Stimulated activated CD8-positive, alpha-beta memory T cell treated with anti-CD3 and anti-CD28 coated beads, Interleukin-7, amount 100 ng/mL, for 4 hours (primary cell): ENCODE data around the gene PPFIA3.
"Not testable (repeated sequence)": the region's sequence is repeated elsewhere in the genome, so short reads cannot be mapped to it uniquely, and the experiment has no call there.

Source experiments
- DNase-seq, 2 donors: peaks; one replicate each; pipeline ENCODE4 v3.0.0-alpha.2; 2020; ENCODE audit warnings: low read depth in 2 of 2

Gene PPFIA3

DNA sequence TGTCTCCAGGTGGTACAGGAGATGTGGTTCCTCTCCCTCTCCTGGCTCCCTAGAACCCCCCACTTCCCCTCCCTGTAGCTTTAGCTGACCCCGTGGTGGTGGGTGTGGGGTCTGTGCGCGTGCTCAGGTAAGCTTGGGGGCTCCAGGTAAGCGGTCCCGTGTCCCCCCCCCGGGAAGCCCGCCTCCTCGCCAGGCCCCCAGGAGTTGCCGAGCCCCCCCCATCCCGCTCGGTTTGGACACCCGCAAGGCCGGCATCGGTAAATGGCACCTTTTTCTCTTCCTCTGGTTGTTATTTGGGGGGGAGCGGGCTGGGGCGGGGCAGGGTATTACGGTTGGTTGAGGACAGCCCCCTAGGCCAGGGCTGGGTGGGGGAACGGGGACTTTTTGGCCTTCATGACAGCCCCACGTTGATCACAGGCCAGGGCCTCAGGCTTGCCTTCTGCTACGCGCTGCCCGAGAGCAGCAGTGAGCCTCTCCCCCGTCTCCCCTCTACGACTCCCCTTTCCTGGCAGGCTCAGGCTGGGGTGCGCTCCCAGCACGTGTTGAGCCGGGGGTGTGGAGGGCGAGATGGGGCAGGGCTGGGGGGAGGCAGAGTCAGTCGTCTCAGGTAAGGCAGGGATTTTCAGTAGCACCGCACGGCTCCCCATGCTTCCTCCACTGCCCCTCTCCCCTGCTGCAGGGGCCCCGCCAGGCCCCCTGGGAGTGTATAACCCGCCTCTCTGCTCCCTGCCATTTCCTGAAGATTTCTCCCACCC is 15.8 kb upstream of the PPFIA3 start:
- DNase-seq: no peak

DNA sequence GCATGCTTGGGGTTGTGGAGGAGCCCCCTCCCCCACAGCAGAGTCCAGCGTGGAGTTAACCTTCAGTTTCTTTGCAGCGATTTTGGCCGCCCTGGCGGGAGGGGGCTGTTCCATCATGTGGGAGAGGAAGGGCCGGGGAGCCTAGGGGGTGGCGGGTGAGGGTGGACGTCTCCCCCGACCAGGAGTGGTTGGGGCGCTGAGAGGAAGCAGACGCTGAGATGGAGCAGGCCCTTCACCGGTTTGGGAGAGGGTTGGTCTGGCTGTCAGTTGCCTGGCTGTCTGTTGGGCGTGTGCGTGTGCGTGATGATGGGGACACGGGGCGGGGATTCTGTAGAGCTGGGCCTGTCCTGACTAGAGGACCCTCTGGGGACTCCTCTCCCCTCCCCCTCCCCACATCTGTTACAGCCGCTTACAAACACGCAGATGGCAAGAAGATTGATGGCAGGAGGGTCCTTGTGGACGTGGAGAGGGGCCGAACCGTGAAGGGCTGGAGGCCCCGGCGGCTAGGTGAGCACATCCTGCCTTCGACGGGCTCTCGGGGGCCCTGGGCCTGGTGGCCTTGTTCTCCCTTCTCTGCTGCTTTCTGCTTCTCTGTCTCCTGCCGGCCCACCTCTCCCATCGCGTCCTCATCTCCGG is 15.0 kb upstream of the PPFIA3 start:
- no peak for DNase-seq

DNA sequence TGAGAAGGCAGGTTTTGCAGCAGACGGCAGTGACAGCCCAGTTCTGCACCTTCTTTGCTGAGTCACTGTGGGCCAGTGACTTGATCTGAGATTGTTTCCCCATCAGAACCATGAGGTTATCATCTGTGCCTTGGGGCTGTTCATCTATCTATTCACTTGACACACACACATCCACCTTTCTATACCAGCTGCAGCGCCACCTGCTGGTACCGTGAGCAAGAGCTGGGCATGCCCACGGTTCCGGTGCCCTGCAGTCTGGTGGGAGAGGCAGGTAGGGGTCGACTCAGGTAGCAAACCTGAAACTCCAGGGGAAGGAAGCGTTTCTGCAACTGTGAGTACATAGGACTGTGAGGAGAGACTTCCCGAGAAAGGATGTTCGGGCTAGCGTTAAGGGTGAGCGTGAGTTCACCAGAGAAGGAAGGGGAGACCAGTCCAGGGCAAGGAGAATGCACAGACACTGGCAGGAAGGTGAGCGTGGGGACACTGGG is 12.7 kb upstream of the PPFIA3 start:
- DNase-seq: peak; percentile 33 to 45

DNA sequence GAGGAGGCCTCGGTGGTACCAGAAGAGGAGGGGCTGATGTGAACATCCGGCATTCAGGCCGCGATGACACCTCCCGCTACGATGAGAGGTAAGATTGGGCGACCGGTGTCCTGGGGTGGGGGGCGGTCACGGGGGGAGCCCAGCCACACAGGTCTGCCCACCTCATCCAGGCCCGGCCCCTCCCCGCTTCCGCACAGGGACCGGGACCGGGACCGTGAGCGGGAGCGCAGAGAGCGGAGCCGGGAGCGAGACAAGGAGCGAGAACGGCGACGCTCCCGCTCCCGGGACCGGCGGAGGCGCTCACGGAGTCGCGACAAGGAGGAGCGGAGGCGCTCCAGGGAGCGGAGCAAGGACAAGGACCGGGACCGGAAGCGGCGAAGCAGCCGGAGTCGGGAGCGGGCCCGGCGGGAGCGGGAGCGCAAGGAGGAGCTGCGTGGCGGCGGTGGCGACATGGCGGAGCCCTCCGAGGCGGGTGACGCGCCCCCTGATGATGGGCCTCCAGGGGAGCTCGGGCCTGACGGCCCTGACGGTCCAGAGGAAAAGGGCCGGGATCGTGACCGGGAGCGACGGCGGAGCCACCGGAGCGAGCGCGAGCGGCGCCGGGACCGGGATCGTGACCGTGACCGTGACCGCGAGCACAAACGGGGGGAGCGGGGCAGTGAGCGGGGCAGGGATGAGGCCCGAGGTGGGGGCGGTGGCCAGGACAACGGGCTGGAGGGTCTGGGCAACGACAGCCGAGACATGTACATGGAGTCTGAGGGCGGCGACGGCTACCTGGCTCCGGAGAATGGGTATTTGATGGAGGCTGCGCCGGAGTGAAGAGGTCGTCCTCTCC is 11.5 kb upstream of the PPFIA3 start:
- no peak for DNase-seq

DNA sequence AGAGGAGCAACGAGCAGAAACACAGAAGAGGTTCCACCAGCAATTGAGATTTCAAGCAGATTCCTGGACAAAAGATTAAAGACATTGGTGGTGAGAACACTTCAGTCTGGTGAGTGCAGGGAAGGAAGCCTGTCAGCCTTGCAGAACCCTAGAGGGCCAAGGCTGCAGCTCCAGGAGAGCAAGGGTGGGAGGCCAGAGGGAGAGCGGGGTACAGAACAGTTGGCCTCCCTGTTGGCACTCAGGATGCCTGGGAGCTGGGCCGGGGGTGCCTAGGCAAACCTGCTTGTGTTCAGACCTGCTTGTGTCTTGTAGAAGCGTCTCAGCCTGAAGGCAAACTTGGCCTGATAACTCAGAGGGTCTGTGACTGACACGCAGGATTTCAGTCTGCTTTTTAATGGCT is 10.3 kb upstream of the PPFIA3 start:
- no peak for DNase-seq

DNA sequence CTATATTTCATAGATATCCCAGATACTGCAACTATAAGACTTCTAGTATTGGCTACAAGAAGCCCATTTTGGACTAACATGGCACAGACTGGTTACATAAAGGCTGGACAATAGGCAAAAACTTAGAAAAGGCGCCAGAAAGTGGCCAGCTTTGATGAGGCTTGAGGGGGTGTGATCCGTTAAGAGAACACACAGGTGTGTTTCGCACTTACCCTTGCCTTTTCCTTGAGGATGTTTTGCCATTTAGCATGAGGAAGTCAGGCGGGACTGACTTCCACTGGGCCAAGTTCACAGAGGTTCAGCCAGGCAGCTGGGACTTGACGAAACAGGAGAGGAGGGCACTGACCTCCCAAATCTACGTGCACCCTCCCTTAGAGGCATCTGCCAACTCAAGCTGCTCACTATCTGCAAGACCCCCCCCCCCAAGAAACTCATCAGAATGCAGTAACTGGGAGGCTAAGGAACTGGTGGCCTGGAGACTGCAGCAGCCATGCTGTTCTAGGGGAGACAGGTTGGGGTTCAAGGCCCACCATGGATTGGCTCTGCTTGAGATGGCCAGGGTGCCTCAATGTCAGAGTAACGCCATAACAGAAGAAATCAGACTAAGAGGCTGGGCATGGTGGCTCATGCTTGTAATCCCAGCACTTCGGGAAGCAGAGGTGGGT is 9.6 kb upstream of the PPFIA3 start:
- DNase-seq: no peak

DNA sequence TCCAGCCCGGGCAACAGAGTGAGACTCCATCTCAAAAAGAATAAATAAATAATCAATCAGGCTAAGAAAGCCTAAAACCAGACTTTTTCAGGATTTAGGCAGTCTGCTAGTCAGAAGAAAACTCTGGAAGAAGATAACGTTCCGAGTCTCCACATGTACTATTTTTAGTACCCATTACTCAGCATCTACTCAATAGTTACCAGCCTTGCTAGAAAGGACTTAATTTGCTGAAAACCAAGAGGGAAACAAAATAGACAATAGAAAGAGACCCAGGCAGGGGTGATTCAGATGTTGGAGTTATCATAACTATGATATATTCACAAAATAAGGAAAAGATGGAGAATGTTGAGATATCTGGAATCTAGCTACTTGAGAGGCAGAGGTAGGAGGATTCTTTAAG is 8.8 kb upstream of the PPFIA3 start:
- no peak for DNase-seq

DNA sequence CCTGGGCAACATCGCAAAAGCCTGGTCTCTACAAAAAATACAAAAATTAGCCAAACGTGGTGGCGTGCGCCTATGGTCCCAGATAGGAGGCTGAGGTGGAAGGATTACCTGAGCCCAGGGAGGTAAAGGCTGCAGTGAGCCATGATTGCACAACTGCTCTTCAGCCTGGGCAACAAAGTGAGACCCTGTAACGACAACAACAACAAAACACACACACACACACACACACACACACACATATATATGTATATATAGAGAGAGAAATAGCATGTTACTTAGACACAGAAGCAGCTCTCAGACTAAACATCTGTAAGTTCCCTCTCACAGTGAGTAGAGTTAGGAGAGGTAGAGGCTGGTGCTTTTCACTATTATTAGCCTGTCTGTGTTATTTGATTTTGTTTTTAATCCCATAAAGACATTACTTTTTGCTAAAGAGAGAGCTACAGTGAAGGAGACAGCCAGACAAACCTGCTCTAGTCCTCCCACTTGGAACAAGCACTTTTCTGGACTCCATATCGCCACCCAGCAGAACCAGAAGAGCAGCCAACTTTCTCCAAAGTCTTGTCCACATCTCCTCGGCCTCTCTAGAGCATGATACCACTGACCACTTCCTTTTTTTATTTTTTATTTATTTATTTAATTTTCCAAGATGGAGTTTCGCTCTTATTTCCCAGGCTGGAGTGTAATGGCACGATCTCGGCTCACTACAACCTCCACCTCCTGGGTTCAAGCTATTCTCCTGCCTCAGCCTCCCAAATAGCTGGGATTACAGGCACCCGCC is 7.9 kb upstream of the PPFIA3 start:
- DNase-seq: no peak

DNA sequence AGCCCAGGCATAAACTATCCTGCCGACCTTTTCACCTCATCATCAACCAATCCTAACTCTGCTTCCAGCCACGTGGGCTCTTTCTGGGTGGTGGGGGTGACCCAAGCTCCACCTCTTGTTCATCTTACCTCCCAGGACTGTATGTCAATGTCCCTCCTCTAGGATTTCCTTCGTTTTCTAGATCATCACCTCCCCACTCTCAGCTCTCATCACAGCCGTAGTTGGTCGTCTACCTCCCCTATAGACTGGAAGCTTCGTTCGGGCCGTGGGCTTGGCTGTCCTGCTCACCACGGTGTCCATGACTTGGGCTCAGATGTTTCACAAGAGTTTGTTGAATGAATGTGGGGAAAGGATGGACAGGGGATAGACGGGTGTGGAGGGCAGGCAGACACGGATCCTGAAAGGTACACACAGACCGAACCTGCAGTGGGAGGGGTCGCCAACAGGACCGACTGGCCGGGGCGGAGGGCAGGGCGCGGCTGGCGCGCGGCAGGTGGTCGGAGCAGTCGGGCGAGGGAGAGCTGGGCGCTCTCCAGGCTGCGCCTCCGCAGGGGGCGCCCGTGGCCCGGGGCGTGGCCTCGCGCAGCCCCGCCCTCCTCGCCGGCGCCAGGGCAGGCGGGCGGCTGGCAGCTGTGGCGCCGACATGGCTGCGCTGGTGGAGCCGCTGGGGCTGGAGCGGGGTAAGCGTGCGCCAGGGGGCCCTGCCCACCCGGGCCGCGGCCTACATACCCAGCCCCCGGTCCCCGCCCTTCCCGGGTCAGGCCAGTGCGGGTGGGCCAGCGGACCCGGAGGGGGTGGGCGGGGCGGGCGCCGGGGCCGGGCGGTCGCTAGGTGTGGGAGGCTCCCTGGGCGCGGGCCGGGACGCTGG is 5.3 kb upstream of the PPFIA3 start, which contains the start of gene LIN7B:
Gene LIN7B, plus strand, starts transcription at position 609 of the 868 bp plus-strand sequence. Its CDS starts 35 bp downstream, at position 644.
- peak in 1 of 2 donors; percentile 69 for DNase-seq

DNA sequence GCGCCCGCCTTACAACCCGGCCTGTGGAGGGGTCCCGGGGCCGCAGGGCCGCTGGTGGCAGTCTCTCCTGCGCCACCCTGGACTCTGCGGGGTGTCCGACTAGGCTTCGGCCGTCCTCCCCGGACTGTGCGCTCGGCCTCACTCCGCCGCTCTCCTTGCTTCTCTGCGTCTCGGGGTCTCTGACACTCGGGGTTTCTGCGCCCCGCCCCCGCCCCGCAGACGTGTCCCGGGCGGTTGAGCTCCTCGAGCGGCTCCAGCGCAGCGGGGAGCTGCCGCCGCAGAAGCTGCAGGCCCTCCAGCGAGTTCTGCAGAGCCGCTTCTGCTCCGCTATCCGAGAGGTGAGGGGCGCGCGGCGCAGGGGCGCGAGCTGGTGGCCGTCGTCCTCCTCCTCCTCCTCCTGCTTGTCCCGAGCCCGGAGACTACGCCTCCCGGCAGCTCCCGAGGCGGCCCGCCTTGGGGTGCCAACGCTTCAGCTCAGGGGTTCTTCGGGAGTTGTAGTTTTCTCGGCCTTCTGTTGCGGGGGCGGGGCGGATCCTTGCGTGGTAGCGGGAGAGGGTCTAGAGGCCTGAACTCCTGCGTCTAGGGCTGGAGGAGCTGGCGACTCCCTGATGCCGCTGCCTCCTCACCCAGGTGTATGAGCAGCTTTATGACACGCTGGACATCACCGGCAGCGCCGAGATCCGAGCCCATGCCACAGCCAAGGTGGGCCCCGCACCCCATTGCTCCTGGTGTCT is 4.5 kb upstream of the PPFIA3 start:
- DNase-seq: peak in 1 of 2 donors; percentile 34

DNA sequence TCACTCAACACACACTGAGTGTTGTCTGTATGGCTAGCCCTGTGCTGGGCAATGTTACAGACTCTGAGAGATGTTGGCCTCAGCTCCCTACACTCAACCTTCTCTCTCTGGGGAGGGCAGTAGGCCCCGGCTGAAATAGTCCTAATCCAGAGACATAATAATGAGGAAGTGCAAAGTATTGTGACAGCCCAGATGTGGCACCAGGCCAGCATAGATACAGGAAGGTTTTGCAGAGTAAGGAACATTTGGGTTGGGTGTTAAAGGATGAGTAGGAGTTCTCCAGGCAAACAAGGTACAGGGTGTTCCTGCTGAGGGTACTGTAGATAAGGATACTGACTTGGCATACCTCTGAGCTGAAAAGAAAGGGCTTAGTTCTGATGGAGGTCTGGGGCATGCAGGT is 2.8 kb upstream of the PPFIA3 start:
- DNase-seq: no peak

DNA sequence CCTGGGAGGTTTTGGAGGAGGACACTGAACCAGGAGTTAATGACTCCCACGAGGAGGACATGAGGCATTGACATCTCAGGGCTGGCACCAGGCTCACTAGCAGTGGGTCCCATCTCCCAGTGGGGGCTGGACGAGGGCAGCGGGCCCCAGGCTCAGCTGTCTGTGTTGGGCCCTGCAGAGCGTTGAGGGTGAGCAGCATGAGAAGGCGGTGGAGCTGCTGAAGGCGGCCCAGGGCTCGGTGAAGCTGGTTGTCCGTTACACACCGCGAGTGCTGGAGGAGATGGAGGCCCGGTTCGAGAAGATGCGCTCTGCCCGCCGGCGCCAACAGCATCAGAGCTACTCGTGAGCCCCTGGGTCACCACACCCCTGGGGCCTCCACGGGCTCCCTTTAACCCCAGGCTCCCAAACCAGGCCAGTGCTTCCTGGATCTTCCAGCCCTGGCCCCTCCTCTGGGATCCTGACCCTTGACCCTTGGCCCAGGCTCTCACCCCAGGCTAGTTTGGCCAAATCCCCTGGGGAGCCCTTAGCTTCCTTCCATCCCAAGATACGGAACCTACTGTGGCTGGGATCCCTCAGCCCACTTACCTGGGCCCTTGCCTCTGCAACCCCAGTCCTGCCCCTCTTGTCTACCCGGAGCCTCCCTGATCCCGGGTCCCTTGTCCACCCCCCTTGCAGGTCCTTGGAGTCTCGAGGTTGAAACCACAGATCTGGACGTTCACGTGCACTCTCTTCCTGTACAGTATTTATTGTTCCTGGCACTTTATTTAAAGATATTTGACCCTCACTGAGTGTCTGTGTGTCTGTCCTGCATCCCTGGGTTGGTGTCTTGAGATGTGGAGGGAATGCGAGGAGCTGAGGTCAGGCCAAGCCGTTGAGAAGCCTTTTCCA is 1.4 kb upstream of the PPFIA3 start:
- DNase-seq: no peak

DNA sequence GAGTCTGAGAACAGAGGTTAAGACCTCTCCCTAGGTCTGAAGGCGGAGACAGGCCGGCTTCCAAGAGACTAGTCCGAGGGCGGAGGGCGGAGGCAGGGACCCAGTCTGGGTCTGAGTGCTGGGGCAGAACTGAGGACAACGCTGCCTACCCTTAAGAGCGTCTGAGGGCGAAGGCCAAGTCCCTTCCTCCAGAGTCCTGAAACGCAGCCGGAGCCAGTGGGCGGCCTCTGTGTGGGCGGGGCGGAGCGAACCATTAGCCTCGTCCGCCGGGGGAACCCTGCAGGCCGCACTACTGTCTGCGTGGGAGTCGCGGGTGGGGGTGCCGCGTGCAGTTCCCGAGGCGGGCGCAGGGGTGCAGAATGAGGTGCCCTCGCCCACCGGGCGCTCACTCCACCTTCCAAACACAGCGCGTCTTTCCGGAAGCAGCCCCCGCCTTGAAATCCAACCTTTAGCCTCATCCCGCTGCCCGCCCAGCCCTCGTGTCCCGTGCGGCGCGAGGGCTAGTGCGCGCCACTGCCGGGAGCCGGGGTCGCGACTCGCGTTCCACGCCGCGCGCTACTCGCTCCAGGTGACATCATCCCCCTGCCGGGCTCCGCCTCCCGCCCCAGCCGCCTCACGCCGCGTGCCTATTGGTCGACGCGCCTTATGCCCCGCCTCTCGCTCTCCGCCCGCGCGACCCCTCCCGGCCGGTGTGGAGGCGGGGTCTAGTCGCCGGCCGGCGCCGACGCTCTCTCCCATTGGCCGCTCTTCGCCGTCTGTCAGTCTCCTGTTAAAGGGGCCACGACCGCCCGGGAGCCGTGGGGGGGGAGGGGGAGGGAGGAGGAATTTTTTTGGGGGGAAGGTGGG is 556 bp upstream of the PPFIA3 start, which contains the start of gene C19orf73:
Gene C19orf73, minus strand, starts transcription at position 579 of the 846 bp plus-strand sequence. Its CDS starts 121 bp downstream, at position 458.
- peak; percentile 88 to 93 for DNase-seq

DNA sequence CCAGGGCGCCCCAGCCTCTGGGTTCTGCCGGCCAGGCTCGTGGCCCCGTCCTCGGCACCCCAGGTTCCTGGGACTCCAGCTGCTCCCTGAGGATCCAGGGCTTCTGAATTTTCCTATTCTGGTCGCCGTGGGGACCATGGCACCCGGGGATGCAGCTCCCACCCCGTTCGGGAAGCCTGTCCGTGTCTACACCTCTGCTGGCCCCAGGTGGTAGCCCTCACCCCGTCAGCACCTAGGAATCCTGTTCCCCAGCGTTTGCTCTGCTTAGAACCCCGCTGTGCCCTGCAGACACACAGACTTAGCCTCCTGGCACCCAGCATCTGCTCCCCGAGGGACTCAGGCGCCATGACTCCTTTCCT is 960 bp downstream of the PPFIA3 start:
- no peak for DNase-seq

DNA sequence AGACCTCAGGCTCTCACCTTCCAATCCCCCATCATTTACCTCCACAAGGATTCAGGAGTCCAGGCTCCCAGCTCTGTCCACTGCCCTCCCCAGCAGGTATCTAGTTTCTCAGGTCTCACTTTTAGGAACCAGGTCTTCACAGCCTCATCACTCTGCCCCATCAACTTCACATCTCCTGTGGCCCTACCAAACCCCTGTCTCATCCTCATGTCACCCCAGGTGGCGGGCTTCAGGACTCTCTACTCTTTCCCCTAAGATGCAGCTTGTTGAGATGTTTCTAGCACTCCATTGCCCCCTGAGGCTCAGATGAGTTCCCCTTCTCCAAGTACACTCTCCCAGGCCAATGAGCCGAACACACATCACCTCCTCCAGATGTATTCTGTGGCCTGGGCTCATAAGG is 1.5 kb downstream of the PPFIA3 start:
- DNase-seq: no peak

DNA sequence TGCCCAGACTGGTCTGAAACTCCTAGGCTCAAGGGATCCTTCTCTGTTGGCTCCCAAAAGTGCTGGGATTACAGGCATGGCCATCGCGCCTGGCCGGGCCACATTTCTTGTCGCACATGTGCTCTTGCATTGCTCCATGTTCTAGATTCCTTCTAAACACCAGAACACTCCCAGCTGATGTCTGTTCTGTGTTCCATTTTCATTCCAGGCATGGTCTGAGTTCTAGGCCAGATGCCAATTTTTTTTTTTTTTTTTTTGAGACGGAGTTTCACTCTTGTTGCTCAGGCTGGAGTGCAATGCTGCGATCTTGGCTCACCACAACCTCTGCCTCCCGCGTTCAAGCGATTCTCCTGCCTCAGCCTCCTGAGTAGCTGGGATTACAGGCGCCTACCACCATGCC is 2.5 kb downstream of the PPFIA3 start:
- DNase-seq: not testable (repeated sequence)

DNA sequence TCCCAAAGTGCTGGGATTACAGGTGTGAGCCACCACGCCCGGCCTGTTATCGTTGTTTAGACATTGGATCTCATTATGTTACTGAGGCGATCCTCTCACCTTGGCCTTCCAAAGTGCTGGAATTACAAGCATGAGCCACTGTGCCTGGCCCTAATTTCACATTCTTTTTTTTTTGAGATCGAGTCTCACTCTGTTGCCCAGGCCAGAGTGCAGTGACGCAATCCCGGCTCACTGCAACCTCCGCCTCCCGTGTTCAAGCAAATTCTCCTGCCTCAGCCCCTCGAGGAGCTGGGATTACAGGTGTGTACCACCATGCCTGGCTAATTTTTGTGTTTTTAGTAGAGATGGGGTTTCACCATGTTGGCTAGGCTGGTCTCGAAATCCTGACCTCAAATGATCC is 3.9 kb downstream of the PPFIA3 start:
- DNase-seq: not testable (repeated sequence)
